ENCODE data around the gene WDR45B. TPM values are rescaled to one million over a fixed set of nuclear protein-coding genes. Genes with fewer than 3 reads are reported as not detected.
A peak's percentile ranks its signal among the peaks of the same experiment; 100 is the strongest.
"Not testable (repeated sequence)": the region's sequence is repeated elsewhere in the genome, so short reads cannot be mapped to it uniquely, and the experiment has no call there.

Gene WDR45B
- total RNA-seq, 1 experiment from 2014 or later, result 84.9 TPM

DNA sequence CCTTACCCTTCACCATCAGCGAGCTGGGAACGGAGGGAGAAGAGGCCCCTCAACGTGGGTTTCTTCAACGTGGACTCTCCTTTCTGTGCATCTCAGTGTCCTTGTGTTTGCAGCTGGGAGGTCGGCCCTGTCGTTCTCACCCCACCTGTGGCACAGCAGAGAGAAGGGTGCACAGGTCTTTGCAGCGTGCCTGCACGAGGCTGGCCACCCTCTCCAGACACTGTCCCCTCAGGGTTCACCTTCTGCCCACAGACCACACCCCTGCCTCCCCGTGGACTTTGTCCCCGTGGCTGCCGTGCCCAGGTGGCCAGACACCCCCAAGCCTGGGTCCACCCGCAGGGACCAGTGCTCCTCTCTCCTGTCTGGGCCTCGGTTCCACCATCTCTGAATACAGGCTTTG lies 7.3 kb upstream of the WDR45B start:
- POLR2A ChIA-PET (ENCODE audit: unreplicated experiment), result interaction anchor here (0.5 kb wide), 1 partner anchor 61 kb away, joined by 31 read pairs; the partner anchor contains the start of gene FN3KRP
- no peak overlapping the region for H3K27ac ChIP-seq

DNA sequence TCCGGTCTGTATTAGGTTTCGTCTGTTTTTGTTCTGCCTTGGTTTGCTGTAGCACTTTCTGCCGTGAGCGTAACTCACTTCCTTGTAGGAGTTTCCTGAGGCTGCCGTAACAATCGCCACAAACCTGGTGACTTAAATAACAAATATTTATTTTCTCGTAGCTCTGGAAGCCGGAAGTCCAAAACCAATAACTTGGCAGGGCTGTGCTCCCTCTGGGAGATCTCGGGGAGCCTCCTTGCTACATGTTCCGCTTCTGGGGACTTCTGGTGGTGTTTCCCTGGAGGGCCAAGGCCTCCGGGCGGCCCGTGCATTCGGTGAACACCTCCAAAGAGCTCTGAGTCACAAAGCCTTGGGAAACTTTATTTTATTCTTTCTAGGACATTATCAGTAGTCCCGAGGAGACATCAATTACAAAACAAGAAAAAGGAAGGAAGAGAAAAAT lies 6.8 kb upstream of the WDR45B start:
- Histone ChIP-seq H3K27me3 (ENCODE audit: insufficient read depth, low read depth) (no peaks in the 10 kb centered on the region), H3K4me3 (no peak overlapping the region; the same call in 1 of the 2 replicates), H3K27ac (peak overlapping the region; percentile 52), H3F3A (ENCODE audit: insufficient read depth, low read depth) (peaks cover 9% of the 10 kb centered on the region; the same call in 1 of the 2 replicates), H3K4me2 (peak overlapping the region; percentile 47), H3K9me2 (ENCODE audit: insufficient read depth) (no peaks in the 10 kb centered on the region), H3K4me1 (replicated peaks; ENCODE audit: insufficient read depth) (peaks cover 14% of the 10 kb centered on the region), H3K36me3 (ENCODE audit: low read depth) (no peaks in the 10 kb centered on the region), H4K20me1 (ENCODE audit: insufficient read depth) (no peaks in the 10 kb centered on the region), H3K9me3 (ENCODE audit: insufficient read depth, low read depth) (no peaks in the 10 kb centered on the region), H2AFZ (peak overlapping the region; percentile 67), H3K79me2 (ENCODE audit: low read depth) (no peaks in the 10 kb centered on the region)
- POLR2A ChIA-PET (ENCODE audit: unreplicated experiment), result interaction anchor here (0.5 to 0.6 kb wide), 2 partner anchors 62 to 1975 kb away, joined by 3 to 31 read pairs; partner anchors contain the start of gene FN3KRP
- CTCF ChIA-PET, result no interaction called here
- intact Hi-C loops (cut with micrococcal nuclease; ENCODE audit: unreplicated experiment), result no loop called here
- BruUV-seq (replicated peaks), result no TSS peak
- DNase-seq, result peak; percentile 52 to 70
- TF ChIP-seq CTCF (conservative IDR thresholded peaks at IDR 0.05) (no peak), EZH2 (IDR thresholded peaks at IDR 0.05; ENCODE audit: low read depth) (no peak)

More for the DNA sequence above, 7.3 kb upstream of the WDR45B start:
- H3K4me2 ChIP-seq, result peak overlapping the region; percentile 47
- no peak overlapping the region for H2AFZ ChIP-seq
- H4K20me1 ChIP-seq (ENCODE audit: insufficient read depth), result no peaks in the 10 kb centered on the region
- no peak for DNase-seq
- H3K9me3 ChIP-seq (ENCODE audit: insufficient read depth, low read depth), result no peaks in the 10 kb centered on the region
- H3K27me3 ChIP-seq (ENCODE audit: insufficient read depth, low read depth), result no peaks in the 10 kb centered on the region
- peaks cover 9% of the 10 kb centered on the region; the same call in 1 of the 2 replicates for H3F3A ChIP-seq (ENCODE audit: insufficient read depth, low read depth)
- no peaks in the 10 kb centered on the region for H3K36me3 ChIP-seq (ENCODE audit: low read depth)
- H3K9me2 ChIP-seq (ENCODE audit: insufficient read depth), result no peaks in the 10 kb centered on the region
- CTCF ChIA-PET, result interaction anchor here (0.7 kb wide), 1 partner anchor 74 kb away, joined by 4 read pairs; no protein-coding TSS in a partner anchor
- H3K4me1 ChIP-seq (replicated peaks; ENCODE audit: insufficient read depth), result peaks cover 14% of the 10 kb centered on the region
- no peaks in the 10 kb centered on the region for H3K79me2 ChIP-seq (ENCODE audit: low read depth)
- TSS peak; percentile 59 for BruUV-seq (replicated peaks)
- TF ChIP-seq EZH2 (IDR thresholded peaks at IDR 0.05; ENCODE audit: low read depth) (no peak), CTCF (conservative IDR thresholded peaks at IDR 0.05) (no peak)
- intact Hi-C loops (cut with micrococcal nuclease; ENCODE audit: unreplicated experiment), result no loop called here
- H3K4me3 ChIP-seq, result no peak overlapping the region

GRCh38 chr17:82654611-82655010 lies 6.4 kb upstream of the WDR45B start:
- H3F3A ChIP-seq (ENCODE audit: insufficient read depth, low read depth); H3K9me2 ChIP-seq (ENCODE audit: insufficient read depth); H4K20me1 ChIP-seq (ENCODE audit: insufficient read depth); H3K4me3 ChIP-seq; H3K36me3 ChIP-seq (ENCODE audit: low read depth); BruUV-seq (replicated peaks); H3K79me2 ChIP-seq (ENCODE audit: low read depth); CTCF ChIA-PET; H3K9me3 ChIP-seq (ENCODE audit: insufficient read depth, low read depth); intact Hi-C loops (cut with micrococcal nuclease; ENCODE audit: unreplicated experiment); H3K27me3 ChIP-seq (ENCODE audit: insufficient read depth, low read depth); DNase-seq: not testable (repeated sequence)
- POLR2A ChIA-PET (ENCODE audit: unreplicated experiment), result interaction anchor here (0.6 kb wide), 1 partner anchor 1975 kb away, joined by 3 read pairs; no protein-coding TSS in a partner anchor
- Histone ChIP-seq H2AFZ (peak overlapping the region; percentile 67; the same call in 1 of the 2 replicates), H3K27ac (peak overlapping the region; percentile 52), H3K4me1 (replicated peaks; ENCODE audit: insufficient read depth) (peaks cover 14% of the 10 kb centered on the region), H3K4me2 (peak overlapping the region; percentile 47)

All from PC-9 (cell line).